Measurements from ENCODE around the gene MEGF11. TPM values are rescaled to one million over a fixed set of nuclear protein-coding genes. Genes with fewer than 3 reads are reported as not detected.

MEGF11 gene
- total RNA-seq, 1 donor from 2014 or later = 0.25 TPM

DNA sequence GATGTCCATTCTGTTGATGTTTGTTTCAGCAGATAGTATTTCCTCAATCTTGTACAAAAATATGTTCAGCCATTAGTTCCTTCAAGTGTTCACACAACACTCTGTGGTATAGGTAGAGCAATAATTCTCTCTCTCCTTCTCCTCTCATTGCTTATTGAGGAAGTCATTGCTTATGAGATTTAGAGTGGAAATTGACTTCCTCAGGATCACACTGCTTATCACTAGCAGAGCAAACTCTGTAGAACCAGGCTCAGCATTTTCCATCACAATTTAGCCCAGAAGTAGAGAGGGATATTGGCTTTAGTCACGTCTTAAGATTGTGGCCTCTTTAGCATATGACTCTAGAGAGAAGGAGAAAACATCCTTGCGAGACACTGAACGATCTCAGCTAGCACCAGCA, 353.1 kb downstream of the MEGF11 start:
- H3K4me1 ChIP-seq = peaks cover 36% of the 10 kb centered on the region
- no peak overlapping the region for H3K4me3 ChIP-seq
- intact Hi-C loops (cut with DNase I) = no loop called here
- no peaks in the 10 kb centered on the region for H3K9me3 ChIP-seq
- H3K27me3 ChIP-seq = no peaks in the 10 kb centered on the region
- peaks cover 0 to 40% of the 10 kb centered on the region in 2 donors for H3K36me3 ChIP-seq
- no peak overlapping the region for H3K27ac ChIP-seq
- DNase-seq (ENCODE audit: extremely low spot score in 2 of 2) = no peak
- no peak for TF ChIP-seq POLR2AphosphoS5 (IDR thresholded peaks at IDR 0.05; ENCODE audit: insufficient read depth in 1 of 2, low read depth in 1 of 2)
- no peak for TF ChIP-seq POLR2A (IDR thresholded peaks at IDR 0.05)
- TF ChIP-seq, protein P1, sequence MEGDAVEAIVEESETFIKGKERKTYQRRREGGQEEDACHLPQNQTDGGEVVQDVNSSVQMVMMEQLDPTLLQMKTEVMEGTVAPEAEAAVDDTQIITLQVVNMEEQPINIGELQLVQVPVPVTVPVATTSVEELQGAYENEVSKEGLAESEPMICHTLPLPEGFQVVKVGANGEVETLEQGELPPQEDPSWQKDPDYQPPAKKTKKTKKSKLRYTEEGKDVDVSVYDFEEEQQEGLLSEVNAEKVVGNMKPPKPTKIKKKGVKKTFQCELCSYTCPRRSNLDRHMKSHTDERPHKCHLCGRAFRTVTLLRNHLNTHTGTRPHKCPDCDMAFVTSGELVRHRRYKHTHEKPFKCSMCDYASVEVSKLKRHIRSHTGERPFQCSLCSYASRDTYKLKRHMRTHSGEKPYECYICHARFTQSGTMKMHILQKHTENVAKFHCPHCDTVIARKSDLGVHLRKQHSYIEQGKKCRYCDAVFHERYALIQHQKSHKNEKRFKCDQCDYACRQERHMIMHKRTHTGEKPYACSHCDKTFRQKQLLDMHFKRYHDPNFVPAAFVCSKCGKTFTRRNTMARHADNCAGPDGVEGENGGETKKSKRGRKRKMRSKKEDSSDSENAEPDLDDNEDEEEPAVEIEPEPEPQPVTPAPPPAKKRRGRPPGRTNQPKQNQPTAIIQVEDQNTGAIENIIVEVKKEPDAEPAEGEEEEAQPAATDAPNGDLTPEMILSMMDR (IDR thresholded peaks at IDR 0.05) = no peak

DNA sequence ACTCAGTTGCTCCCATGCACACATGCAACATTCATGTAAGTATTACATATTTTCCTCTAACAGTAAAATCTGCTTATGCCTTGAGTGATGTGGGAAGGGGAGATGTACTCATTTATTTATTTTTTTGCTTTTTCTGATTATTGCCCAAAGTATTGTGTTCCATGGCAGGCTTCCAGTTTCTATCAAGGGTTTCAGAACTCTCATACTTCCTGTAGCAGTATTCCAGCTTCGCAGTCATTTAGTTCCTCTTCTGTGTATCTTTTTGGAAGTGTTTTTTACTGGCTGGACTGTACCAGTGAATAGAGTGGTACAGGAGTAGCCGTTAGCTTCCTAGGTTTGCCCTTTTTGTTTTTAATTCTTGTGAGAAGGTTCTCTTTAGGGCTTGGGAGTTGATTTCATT, 357.3 kb downstream of the MEGF11 start:
- Histone ChIP-seq H3K4me1 (peaks cover 1% of the 10 kb centered on the region), H3K27me3 (no peaks in the 10 kb centered on the region), H3K36me3 (peaks cover 0 to 32% of the 10 kb centered on the region in 2 donors), H3K9me3 (no peaks in the 10 kb centered on the region), H3K4me3 (no peak overlapping the region), H3K27ac (no peak overlapping the region)
- TF ChIP-seq POLR2AphosphoS5 (IDR thresholded peaks at IDR 0.05; ENCODE audit: insufficient read depth in 1 of 2, low read depth in 1 of 2) (no peak), POLR2A (IDR thresholded peaks at IDR 0.05) (no peak)
- TF ChIP-seq, protein P1 (IDR thresholded peaks at IDR 0.05) = no peak
- intact Hi-C loops (cut with DNase I) = no loop called here
- DNase-seq (ENCODE audit: extremely low spot score in 2 of 2) = no peak

DNA sequence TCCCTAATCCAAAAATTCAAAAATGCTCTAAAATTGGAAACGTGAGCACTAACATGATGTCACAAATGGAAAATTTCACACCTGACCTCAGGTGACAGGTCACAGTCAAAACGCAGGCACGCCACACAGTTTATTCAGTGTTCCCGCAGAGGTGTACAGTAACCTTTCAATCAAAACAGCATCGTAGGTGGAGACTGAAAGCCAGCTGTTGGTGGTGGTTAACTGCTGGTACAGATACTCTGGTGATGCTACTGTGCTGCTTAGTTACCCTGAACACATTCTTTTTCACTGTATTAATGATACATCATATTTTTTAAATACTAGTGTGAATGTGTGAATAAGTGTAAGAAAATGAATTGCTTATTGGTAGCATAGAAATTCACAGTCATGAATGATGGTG, 360.5 kb downstream of the MEGF11 start:
- Histone ChIP-seq H3K4me1 (peaks cover 3% of the 10 kb centered on the region), H3K4me3 (no peak overlapping the region), H3K27me3 (no peaks in the 10 kb centered on the region), H3K9me3 (no peaks in the 10 kb centered on the region), H3K36me3 (peaks cover 0 to 47% of the 10 kb centered on the region in 2 donors), H3K27ac (no peak overlapping the region)
- no peak for DNase-seq (ENCODE audit: extremely low spot score in 2 of 2)
- intact Hi-C loops (cut with DNase I) = no loop called here
- TF ChIP-seq POLR2A (IDR thresholded peaks at IDR 0.05) (no peak), POLR2AphosphoS5 (IDR thresholded peaks at IDR 0.05; ENCODE audit: insufficient read depth in 1 of 2, low read depth in 1 of 2) (no peak)
- TF ChIP-seq, protein P1 (IDR thresholded peaks at IDR 0.05) = no peak

DNA sequence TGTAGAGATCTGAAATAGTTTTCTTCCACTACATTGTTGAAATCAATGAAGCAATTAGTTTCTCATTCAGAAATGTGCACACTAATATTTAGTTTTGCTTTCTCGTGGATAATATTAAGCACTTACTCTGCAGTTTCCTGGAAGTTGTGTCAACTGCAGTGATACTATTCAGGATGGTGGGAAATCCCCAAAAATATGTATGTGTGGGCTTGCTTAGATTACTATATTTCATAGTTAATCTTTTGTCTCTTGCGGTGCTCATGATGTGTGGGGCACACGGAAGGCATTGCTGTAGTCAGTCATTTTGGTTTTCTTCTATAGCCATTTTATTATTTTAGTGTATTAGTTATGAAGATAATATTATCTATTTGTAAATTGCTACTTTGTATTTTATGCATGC, 364.6 kb downstream of the MEGF11 start:
- no peak for TF ChIP-seq POLR2AphosphoS5 (IDR thresholded peaks at IDR 0.05; ENCODE audit: insufficient read depth in 1 of 2, low read depth in 1 of 2)
- TF ChIP-seq POLR2A (IDR thresholded peaks at IDR 0.05) = no peak
- TF ChIP-seq, protein P1 (IDR thresholded peaks at IDR 0.05) = no peak
- H3K4me1 ChIP-seq = peaks cover 9% of the 10 kb centered on the region
- H3K27me3 ChIP-seq = no peaks in the 10 kb centered on the region
- H3K36me3 ChIP-seq = peaks cover 0 to 46% of the 10 kb centered on the region in 2 donors
- intact Hi-C loops (cut with DNase I) = no loop called here
- H3K27ac ChIP-seq = no peak overlapping the region
- no peak overlapping the region for H3K4me3 ChIP-seq
- H3K9me3 ChIP-seq = no peaks in the 10 kb centered on the region
- DNase-seq (ENCODE audit: extremely low spot score in 2 of 2) = no peak

DNA sequence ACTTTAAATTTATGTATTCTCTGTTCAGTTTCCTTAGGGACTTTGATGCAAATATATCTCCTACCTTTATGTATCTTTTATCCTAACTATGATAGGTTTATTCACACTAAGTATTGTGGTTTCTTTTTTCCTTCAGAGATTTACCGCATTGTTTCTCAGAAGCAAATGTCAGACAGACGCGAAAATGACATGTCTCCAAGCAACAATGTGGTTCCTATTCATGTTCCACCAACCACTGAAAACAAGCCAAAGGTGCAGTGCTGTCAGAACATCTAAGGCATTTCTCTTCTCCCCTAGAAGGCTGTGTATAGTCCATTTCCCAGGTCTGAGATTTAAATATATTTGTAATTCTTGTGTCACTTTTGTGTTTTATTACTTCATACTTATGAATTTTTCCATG, 366.0 kb downstream of the MEGF11 start:
- Histone ChIP-seq H3K36me3 (peaks cover 0 to 42% of the 10 kb centered on the region in 2 donors), H3K27me3 (no peaks in the 10 kb centered on the region), H3K27ac (no peak overlapping the region), H3K4me3 (no peak overlapping the region), H3K9me3 (no peaks in the 10 kb centered on the region), H3K4me1 (peaks cover 9% of the 10 kb centered on the region)
- intact Hi-C loops (cut with DNase I) = no loop called here
- TF ChIP-seq POLR2AphosphoS5 (IDR thresholded peaks at IDR 0.05; ENCODE audit: insufficient read depth in 1 of 2, low read depth in 1 of 2) (no peak), POLR2A (IDR thresholded peaks at IDR 0.05) (no peak)
- no peak for DNase-seq (ENCODE audit: extremely low spot score in 2 of 2)
